ENCODE data around the gene NR2C1. TPM values are rescaled to one million over a fixed set of nuclear protein-coding genes. Genes with fewer than 3 reads are reported as not detected.

The NR2C1 gene
- total and polyA plus RNA-seq, 10 of the 15 experiments (the other 5 are each of a cell fraction or from before 2014, with no cell fraction given), result 8.8 to 38.1 (median 31.3) TPM

DNA sequence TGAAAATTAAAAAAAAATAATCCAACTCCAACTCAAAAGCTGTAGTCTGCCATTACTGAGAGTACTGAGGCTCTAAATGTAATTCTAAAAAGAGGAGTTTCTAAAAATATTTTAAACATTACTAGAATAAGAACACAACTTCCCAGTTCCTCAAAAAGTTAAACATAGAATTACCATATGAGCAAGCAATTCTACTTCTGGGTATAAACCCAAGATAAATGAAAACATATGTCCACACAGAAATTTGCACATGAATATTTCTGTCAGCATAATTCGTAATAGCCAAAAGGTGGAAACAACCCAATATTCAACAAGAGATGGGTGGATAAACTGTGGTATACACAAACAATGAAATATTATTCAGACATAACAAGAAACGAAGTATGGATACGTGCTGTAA is 15.0 kb upstream of the NR2C1 start:
- 0 out of 2 replicates have a peak overlapping the region, but pooled peaks have one; percentile 16 for H3K4me3 ChIP-seq
- 29% methylated on average over 3 of the region's 3 CpGs for WGBS (ENCODE audit: insufficient coverage, insufficient replicate concordance, low lambda C conversion rate, missing lambda C conversion rate)
- no peak for FAIRE-seq
- no peaks in the 10 kb centered on the region for H3K9me3 ChIP-seq (replicated peaks; ENCODE audit: control insufficient read depth, insufficient read depth, low read length)
- intact Hi-C loops (cut with micrococcal nuclease; ENCODE audit: unreplicated experiment) (no loop called here), in situ Hi-C loops (cut with MboI) (no loop called here)
- peaks cover 22% of the 10 kb centered on the region for H3K4me1 ChIP-seq (ENCODE audit: control insufficient read depth, insufficient read depth, low read length)
- peak overlapping the region; percentile 37; the same call in 1 of the 2 replicates for H3K27ac ChIP-seq (ENCODE audit: control insufficient read depth, insufficient read depth)
- no TSS peak for BruUV-seq (replicated peaks)
- DNase-seq (ENCODE audit: low read depth, low spot score), result no peak
- no peaks in the 10 kb centered on the region for H3K36me3 ChIP-seq (ENCODE audit: control insufficient read depth in 2 of 2, insufficient read depth in 2 of 2, low read length in 1 of 2)
- peak overlapping the region; percentile 78 for H3K4me2 ChIP-seq (ENCODE audit: control insufficient read depth, insufficient read depth)
- H2AFZ ChIP-seq (ENCODE audit: control insufficient read depth, low read depth, low read length), result no peak overlapping the region
- ChIA-PET RAD21 (ENCODE audit: unreplicated experiment) (no interaction called here), POLR2A (no interaction called here), SMC1A (ENCODE audit: uncharacterized antibody, unreplicated experiment) (interaction anchor here (0.8 kb wide), 1 partner anchor 14 kb away, joined by 3 read pairs; no protein-coding TSS in a partner anchor), CTCF (interaction anchor here (2.6 kb wide), 1 partner anchor 15 kb away, joined by 13 read pairs; the partner anchor contains the start of gene NR2C1)
- peak; percentile 71 for ATAC-seq
- H3K79me2 ChIP-seq (ENCODE audit: control insufficient read depth, insufficient read depth, low read length), result no peaks in the 10 kb centered on the region
- no peak overlapping the region for H3K9ac ChIP-seq (ENCODE audit: control insufficient read depth, insufficient read depth, low read length)
- H4K20me1 ChIP-seq (ENCODE audit: control insufficient read depth, insufficient read depth), result no peaks in the 10 kb centered on the region
- H3K27me3 ChIP-seq (replicated peaks in 1 of 2; ENCODE audit: control insufficient read depth in 2 of 2, insufficient read depth in 2 of 2, low read length in 1 of 2), result no peaks in the 10 kb centered on the region
- TF ChIP-seq EGR1 (IDR thresholded peaks at IDR 0.05; ENCODE audit: borderline replicate concordance in 1 of 2, low read depth in 2 of 2, low read length in 2 of 2) (no peak), SP1 (IDR thresholded peaks at IDR 0.05; ENCODE audit: low read depth, low read length) (no peak), BCLAF1 (IDR thresholded peaks at IDR 0.05) (no peak), CBFB (IDR thresholded peaks at IDR 0.05; ENCODE audit: low read depth) (no peak), PRDM15 (CRISPR knock-in tag; IDR thresholded peaks at IDR 0.05) (no peak), NKRF (conservative IDR thresholded peaks at IDR 0.05) (no peak), BRCA1 (IDR thresholded peaks at IDR 0.05; ENCODE audit: low read depth, low read length) (no peak), PAX8 (IDR thresholded peaks at IDR 0.05) (no peak)
- TF ChIP-seq, protein P1, sequence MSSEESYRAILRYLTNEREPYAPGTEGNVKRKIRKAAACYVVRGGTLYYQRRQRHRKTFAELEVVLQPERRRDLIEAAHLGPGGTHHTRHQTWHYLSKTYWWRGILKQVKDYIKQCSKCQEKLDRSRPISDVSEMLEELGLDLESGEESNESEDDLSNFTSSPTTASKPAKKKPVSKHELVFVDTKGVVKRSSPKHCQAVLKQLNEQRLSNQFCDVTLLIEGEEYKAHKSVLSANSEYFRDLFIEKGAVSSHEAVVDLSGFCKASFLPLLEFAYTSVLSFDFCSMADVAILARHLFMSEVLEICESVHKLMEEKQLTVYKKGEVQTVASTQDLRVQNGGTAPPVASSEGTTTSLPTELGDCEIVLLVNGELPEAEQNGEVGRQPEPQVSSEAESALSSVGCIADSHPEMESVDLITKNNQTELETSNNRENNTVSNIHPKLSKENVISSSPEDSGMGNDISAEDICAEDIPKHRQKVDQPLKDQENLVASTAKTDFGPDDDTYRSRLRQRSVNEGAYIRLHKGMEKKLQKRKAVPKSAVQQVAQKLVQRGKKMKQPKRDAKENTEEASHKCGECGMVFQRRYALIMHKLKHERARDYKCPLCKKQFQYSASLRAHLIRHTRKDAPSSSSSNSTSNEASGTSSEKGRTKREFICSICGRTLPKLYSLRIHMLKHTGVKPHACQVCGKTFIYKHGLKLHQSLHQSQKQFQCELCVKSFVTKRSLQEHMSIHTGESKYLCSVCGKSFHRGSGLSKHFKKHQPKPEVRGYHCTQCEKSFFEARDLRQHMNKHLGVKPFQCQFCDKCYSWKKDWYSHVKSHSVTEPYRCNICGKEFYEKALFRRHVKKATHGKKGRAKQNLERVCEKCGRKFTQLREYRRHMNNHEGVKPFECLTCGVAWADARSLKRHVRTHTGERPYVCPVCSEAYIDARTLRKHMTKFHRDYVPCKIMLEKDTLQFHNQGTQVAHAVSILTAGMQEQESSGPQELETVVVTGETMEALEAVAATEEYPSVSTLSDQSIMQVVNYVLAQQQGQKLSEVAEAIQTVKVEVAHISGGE (CRISPR knock-in tag; IDR thresholded peaks at IDR 0.05), result no peak
- TF ChIP-seq, protein P2, sequence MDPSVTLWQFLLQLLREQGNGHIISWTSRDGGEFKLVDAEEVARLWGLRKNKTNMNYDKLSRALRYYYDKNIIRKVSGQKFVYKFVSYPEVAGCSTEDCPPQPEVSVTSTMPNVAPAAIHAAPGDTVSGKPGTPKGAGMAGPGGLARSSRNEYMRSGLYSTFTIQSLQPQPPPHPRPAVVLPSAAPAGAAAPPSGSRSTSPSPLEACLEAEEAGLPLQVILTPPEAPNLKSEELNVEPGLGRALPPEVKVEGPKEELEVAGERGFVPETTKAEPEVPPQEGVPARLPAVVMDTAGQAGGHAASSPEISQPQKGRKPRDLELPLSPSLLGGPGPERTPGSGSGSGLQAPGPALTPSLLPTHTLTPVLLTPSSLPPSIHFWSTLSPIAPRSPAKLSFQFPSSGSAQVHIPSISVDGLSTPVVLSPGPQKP (IDR thresholded peaks at IDR 0.05; ENCODE audit: low read depth, low read length), result no peak

All from GM12878 (cell line).